GM12878 (cell line): Measurements from ENCODE around the gene ANO3. TPM values are rescaled to one million over a fixed set of nuclear protein-coding genes. Genes with fewer than 3 reads are reported as not detected.

Source experiments
- ATAC-seq: fragments of 200-7000 bp; cut with Tn5 transposase; 3 replicates; pipeline ENCODE4 v1.9.1; 2020; ENCODE audit warnings: mild to moderate bottlenecking, moderate library complexity
- BruUV-seq: library from RNA; stranded (reverse); fragments of 400-500 nt; replicated peaks from 2 replicates; lab custom pipeline; 2021; lab: Mats Ljungman, UMichigan
- CTCF ChIA-PET: fragments of 300-600 bp; sonication (Branson Sonifier 250); formaldehyde crosslinking; extraction: SDS; loops from one replicate; lab custom pipeline; 2021; ENCODE audit warnings: inconsistent platforms; lab: Yijun Ruan, JAX
- POLR2A ChIA-PET: fragments of 350-600 bp; formaldehyde crosslinking; extraction: SDS; loops from one replicate; lab custom pipeline; 2021; ENCODE audit warnings: inconsistent platforms; lab: Charles Lee
- RAD21 ChIA-PET: fragments of 300-600 bp; sonication (Branson Sonifier 250); formaldehyde crosslinking; loops from one replicate; lab custom pipeline; 2023; ENCODE audit warnings: antibody characterized with exemption; ENCODE audit not compliant: unreplicated experiment; lab: Charles Lee
- SMC1A ChIA-PET: fragments of 300-600 bp; sonication (Branson Sonifier 250); formaldehyde crosslinking; loops from one replicate; lab custom pipeline; 2023; ENCODE audit not compliant: unreplicated experiment, uncharacterized antibody; lab: Charles Lee
- DNase-seq: peaks from one replicate; pipeline ENCODE4 v3.0.0-alpha.2; 2011; ENCODE audit warnings: low read depth, low spot score
- FAIRE-seq: peaks from 3 replicates; lab custom pipeline; 2011; peaks lifted over from hg19 to GRCh38; lab: Jason Lieb, UNC
- H2AFZ ChIP-seq: 2 replicates; pipeline ENCODE4 v1.6.0; 2011; ENCODE audit warnings: low read depth, low read length, control low read depth; ENCODE audit not compliant: control insufficient read depth
- H3K27ac ChIP-seq: 2 replicates; pipeline ENCODE4 v1.5.1; 2011; ENCODE audit warnings: control low read depth; ENCODE audit not compliant: control insufficient read depth, insufficient read depth
- H3K27me3 ChIP-seq, 2 experiments: replicated peaks in 1 of 2; 2 replicates each; pipeline versions ENCODE4 v1.6.0 to v1.6.1; 2011; ENCODE audit warnings: low read length in 1 of 2; ENCODE audit not compliant: control insufficient read depth in 2 of 2, insufficient read depth in 2 of 2
- H3K36me3 ChIP-seq, 2 experiments: 2 replicates each; pipeline ENCODE4 v1.5.1; 2011; ENCODE audit warnings: low read length in 1 of 2; ENCODE audit not compliant: control insufficient read depth in 2 of 2, insufficient read depth in 2 of 2
- H3K4me1 ChIP-seq: 2 replicates; pipeline ENCODE4 v1.6.1; 2011; ENCODE audit warnings: mild to moderate bottlenecking, low read length, moderate library complexity, mixed read lengths; ENCODE audit not compliant: control insufficient read depth, insufficient read depth
- H3K4me2 ChIP-seq: 2 replicates; pipeline ENCODE4 v1.6.0; 2011; ENCODE audit warnings: control low read depth; ENCODE audit not compliant: control insufficient read depth, insufficient read depth
- H3K4me3 ChIP-seq: fragments of 200-600 bp; sonication (generic); 2 replicates; pipeline ENCODE4 v1.5.1; 2016
- H3K79me2 ChIP-seq: 2 replicates; pipeline ENCODE4 v1.6.0; 2011; ENCODE audit warnings: low read length; ENCODE audit not compliant: control insufficient read depth, insufficient read depth
- H3K9ac ChIP-seq: 2 replicates; pipeline ENCODE4 v1.8.0; 2011; ENCODE audit warnings: low read length, control low read depth, mixed read lengths; ENCODE audit not compliant: control insufficient read depth, insufficient read depth
- H3K9me3 ChIP-seq: replicated peaks from 3 replicates; pipeline ENCODE4 v1.5.1; 2011; ENCODE audit warnings: mild to moderate bottlenecking, low read length; ENCODE audit not compliant: control insufficient read depth, insufficient read depth
- H4K20me1 ChIP-seq: 2 replicates; pipeline ENCODE4 v1.6.0; 2011; ENCODE audit not compliant: control insufficient read depth, insufficient read depth
- CHD4 ChIP-seq: fragments of 200-600 bp; sonication (generic); IDR thresholded peaks from 2 replicates; pipeline ENCODE4 v1.6.1; 2016; ENCODE audit warnings: mild to moderate bottlenecking
- E2F8 ChIP-seq: fragments of 450-650 bp; IDR thresholded peaks from 2 replicates; pipeline ENCODE4 v1.6.1; 2018; ENCODE audit warnings: mild to moderate bottlenecking, low read depth, moderate library complexity; ENCODE audit not compliant: partially characterized antibody
- FOS ChIP-seq: IDR thresholded peaks from 3 replicates; pipeline ENCODE4 v1.6.1; 2011; ENCODE audit warnings: borderline replicate concordance; ENCODE audit not compliant: insufficient read length; ENCODE audit errors: extremely low read depth
- HDAC2 ChIP-seq: fragments of 200-600 bp; sonication (generic); IDR thresholded peaks from 2 replicates; pipeline ENCODE4 v1.6.1; 2017
- HDGF ChIP-seq: fragments of 450-650 bp; IDR thresholded peaks from 2 replicates; pipeline ENCODE4 v1.6.1; 2016; ENCODE audit warnings: antibody characterized with exemption
- IRF3 ChIP-seq: fragments of 450-650 bp; IDR thresholded peaks from 2 replicates; pipeline ENCODE4 v1.6.1; 2014; ENCODE audit warnings: mild to moderate bottlenecking
- NR2F1 ChIP-seq: fragments of 450-650 bp; conservative IDR thresholded peaks from 2 replicates; pipeline ENCODE4 v1.6.1; 2017; ENCODE audit warnings: mild to moderate bottlenecking
- POLR2AphosphoS5 ChIP-seq: IDR thresholded peaks from 2 replicates; pipeline ENCODE4 v1.6.1; 2011; ENCODE audit warnings: mild to moderate bottlenecking, low read length, inconsistent platforms
- POU2F2 ChIP-seq: IDR thresholded peaks from 3 replicates; pipeline ENCODE4 v1.6.1; 2011; ENCODE audit warnings: low read depth, mild to moderate bottlenecking, low read length, borderline replicate concordance
- TCF7 ChIP-seq: IDR thresholded peaks from 2 replicates; pipeline ENCODE4 v1.6.1; 2014; ENCODE audit warnings: antibody characterized with exemption, borderline replicate concordance
- YY1 ChIP-seq: IDR thresholded peaks from 2 replicates; pipeline ENCODE4 v1.6.1; 2011; ENCODE audit warnings: low read depth, mild to moderate bottlenecking, low read length
- ZNF24 ChIP-seq: fragments of 450-650 bp; IDR thresholded peaks from 2 replicates; pipeline ENCODE4 v1.6.1; 2017; ENCODE audit warnings: antibody characterized with exemption, mild to moderate bottlenecking
- WGBS: methylation state at CpG from one replicate; pipeline ENCODE4 v1.1.6; 2016; ENCODE audit warnings: low lambda C conversion rate; ENCODE audit not compliant: insufficient replicate concordance, insufficient coverage; ENCODE audit errors: missing lambda C conversion rate; 5-methylcytosine and 5-hydroxymethylcytosine counted together
- in situ Hi-C: fragments of 300-500 bp; cut with MboI; formaldehyde crosslinking; loops from 9 replicates; pipeline ENCODE4 v1.14.3; 2018; ENCODE audit warnings: mixed read lengths
- intact Hi-C: fragments of 100-400 bp; cut with micrococcal nuclease; formaldehyde crosslinking; loops from one replicate; pipeline ENCODE4 v1.14.2; 2022; ENCODE audit not compliant: unreplicated experiment
- polyA plus RNA-seq, 11 experiments: library from polyadenylated mRNA; depleted of rRNA in 4 of 11; unstranded in 6 of 11; stranded (reverse) in 5 of 11; fragments of >200 nt; fragmentation: Nextera tagmentation in 4 of 11; fragmentation: Illumina TruSeq in 1 of 11; extraction: Ambion mirVana in 4 of 11; extraction: Trizol in 1 of 11; gene quantifications; 1 replicate in 1 of 11; 2 replicates in 10 of 11; pipeline versions ENCODE4 v1.2.1 to v1.2.3, GENCODE V29; 2011 to 2016; ENCODE audit warnings: inconsistent platforms in 2 of 11, missing spikeins in 2 of 11, low read depth in 1 of 11
- total RNA-seq, 4 experiments: library from RNA; depleted of rRNA in 3 of 4; stranded (reverse); fragments of >200 nt in 3 of 4; fragmentation: Illumina TruSeq in 1 of 4; extraction: Trizol in 1 of 4; gene quantifications; 2 replicates each; pipeline versions ENCODE4 v1.2.1 to v1.2.3, GENCODE V29; 2013 to 2021

The ANO3 gene
- total and polyA plus RNA-seq, 10 of the 15 experiments (the other 5 are each of a cell fraction or from before 2014, with no cell fraction given), result 0.13 to 5.9 (median 0.44) TPM

GRCh38 chr11:26655287-26655686 lies 323.4 kb downstream of the ANO3 start:
- ChIA-PET RAD21 (interaction anchor here (1.0 kb wide), 1 partner anchor 16 kb away, joined by 3 read pairs; no protein-coding TSS in a partner anchor), POLR2A (no interaction called here), CTCF (interaction anchor here (0.7 to 2.8 kb wide), 2 partner anchors 104 to 240 kb away, joined by 3 to 7 read pairs; no protein-coding TSS in a partner anchor), SMC1A (interaction anchor here (1.0 kb wide), 1 partner anchor 15 kb away, joined by 3 read pairs; no protein-coding TSS in a partner anchor)
- WGBS, result 49% methylated on average over 2 of the region's 2 CpGs
- TF ChIP-seq HDAC2 (no peak), TCF7 (no peak), E2F8 (no peak), ZNF24 (no peak), HDGF (no peak), YY1 (no peak), POU2F2 (no peak), FOS (no peak), IRF3 (no peak), POLR2AphosphoS5 (no peak), NR2F1 (no peak), CHD4 (no peak)
- Histone ChIP-seq H4K20me1 (no peaks in the 10 kb centered on the region), H3K4me2 (no peak overlapping the region), H3K27me3 (no peaks in the 10 kb centered on the region), H3K36me3 (no peaks in the 10 kb centered on the region), H2AFZ (no peak overlapping the region), H3K27ac (no peak overlapping the region), H3K4me3 (no peak overlapping the region), H3K9me3 (no peaks in the 10 kb centered on the region), H3K4me1 (no peaks in the 10 kb centered on the region), H3K9ac (no peak overlapping the region), H3K79me2 (no peaks in the 10 kb centered on the region)
- DNase-seq (no peak), ATAC-seq (no peak), FAIRE-seq (no peak)
- in situ Hi-C loops, result no loop called here
- no TSS peak for BruUV-seq
- intact Hi-C loops, result loop anchor here (10.0 kb wide), 1 partner anchor 500 kb away; no protein-coding TSS in a partner anchor
